MM.1S (cell line): ENCODE data around the gene KRTAP25-1.

ENCODE experiments used
- EZH2 ChIP-seq: fragments of 300-600 bp; sonication (generic); optimal IDR thresholded peaks from 2 replicates; pipeline ENCODE3; 2017; ENCODE audit warnings: low read depth, mild to moderate bottlenecking, antibody characterized with exemption, low read length, mixed read lengths
- EZH2phosphoT487 ChIP-seq: fragments of 300-600 bp; sonication (generic); IDR thresholded peaks from 2 replicates; pipeline ENCODE4 v1.6.1; 2018; ENCODE audit warnings: antibody characterized with exemption, low read length
- TF ChIP-seq, protein P1 (sequence below): fragments of 300-600 bp; sonication (generic); IDR thresholded peaks from 2 replicates; pipeline ENCODE4 v1.5.1; 2016; ENCODE audit warnings: antibody characterized with exemption, low read length, mixed read lengths

- TF ChIP-seq, protein P1, sequence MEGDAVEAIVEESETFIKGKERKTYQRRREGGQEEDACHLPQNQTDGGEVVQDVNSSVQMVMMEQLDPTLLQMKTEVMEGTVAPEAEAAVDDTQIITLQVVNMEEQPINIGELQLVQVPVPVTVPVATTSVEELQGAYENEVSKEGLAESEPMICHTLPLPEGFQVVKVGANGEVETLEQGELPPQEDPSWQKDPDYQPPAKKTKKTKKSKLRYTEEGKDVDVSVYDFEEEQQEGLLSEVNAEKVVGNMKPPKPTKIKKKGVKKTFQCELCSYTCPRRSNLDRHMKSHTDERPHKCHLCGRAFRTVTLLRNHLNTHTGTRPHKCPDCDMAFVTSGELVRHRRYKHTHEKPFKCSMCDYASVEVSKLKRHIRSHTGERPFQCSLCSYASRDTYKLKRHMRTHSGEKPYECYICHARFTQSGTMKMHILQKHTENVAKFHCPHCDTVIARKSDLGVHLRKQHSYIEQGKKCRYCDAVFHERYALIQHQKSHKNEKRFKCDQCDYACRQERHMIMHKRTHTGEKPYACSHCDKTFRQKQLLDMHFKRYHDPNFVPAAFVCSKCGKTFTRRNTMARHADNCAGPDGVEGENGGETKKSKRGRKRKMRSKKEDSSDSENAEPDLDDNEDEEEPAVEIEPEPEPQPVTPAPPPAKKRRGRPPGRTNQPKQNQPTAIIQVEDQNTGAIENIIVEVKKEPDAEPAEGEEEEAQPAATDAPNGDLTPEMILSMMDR = no peak
- TF ChIP-seq EZH2phosphoT487 = no peak
- TF ChIP-seq EZH2 = no peak
Measured at GRCh38 chr21:30337772-30338171, 48.5 kb upstream of the KRTAP25-1 start.
